IMR-90 (cell line): ENCODE measurements around the gene FBLN1. TPM values are rescaled to one million over a fixed set of nuclear protein-coding genes. Genes with fewer than 3 reads are reported as not detected.

Experiments used
- ATAC-seq: fragments of 200-7000 bp; cut with Tn5 transposase; 2 replicates; pipeline ENCODE4 v1.9.1; 2020; ENCODE audit warnings: low read depth, mild to moderate bottlenecking, moderate library complexity
- BruUV-seq: library from RNA; stranded (reverse); fragments of 400-500 nt; replicated peaks from 2 replicates; lab custom pipeline; 2021; lab: Mats Ljungman, UMichigan
- CTCF ChIA-PET: fragments of 300-600 bp; formaldehyde crosslinking; extraction: SDS; loops from one replicate; lab custom pipeline; 2021; ENCODE audit warnings: antibody characterized with exemption; lab: Yijun Ruan, JAX
- POLR2A ChIA-PET: fragments of 300-600 bp; sonication (Branson Sonifier 250); formaldehyde crosslinking; loops from one replicate; lab custom pipeline; 2022; ENCODE audit warnings: antibody characterized with exemption; ENCODE audit not compliant: unreplicated experiment; lab: Charles Lee
- DNase-seq: peaks from one replicate; pipeline ENCODE4 v3.0.0; 2013
- H2AFZ ChIP-seq: replicated peaks from 2 replicates; pipeline ENCODE3; 2013; ENCODE audit warnings: low read length, mild to moderate bottlenecking; ENCODE audit not compliant: poor library complexity
- H2AK5ac ChIP-seq: 2 replicates; pipeline ENCODE4 v1.6.1; 2013; ENCODE audit warnings: low read depth, low read length, inconsistent platforms
- H2AK9ac ChIP-seq: replicated peaks from 2 replicates; pipeline ENCODE3; 2013; ENCODE audit warnings: mild to moderate bottlenecking, low read depth, low read length, moderate library complexity; ENCODE audit not compliant: poor library complexity
- H2BK120ac ChIP-seq: 2 replicates; pipeline ENCODE4 v1.6.1; 2013; ENCODE audit warnings: low read depth, low read length, inconsistent platforms
- H2BK15ac ChIP-seq: 3 replicates; pipeline ENCODE4 v1.6.1; 2013; ENCODE audit warnings: low read depth, low read length, inconsistent platforms
- H2BK20ac ChIP-seq: 2 replicates; pipeline ENCODE4 v1.6.1; 2013; ENCODE audit warnings: low read depth, mild to moderate bottlenecking, inconsistent platforms, low read length, moderate library complexity
- H2BK5ac ChIP-seq: 2 replicates; pipeline ENCODE4 v1.6.1; 2013; ENCODE audit warnings: mild to moderate bottlenecking, low read depth, low read length, inconsistent platforms; ENCODE audit not compliant: poor library complexity, severe bottlenecking
- H3K14ac ChIP-seq: replicated peaks from 2 replicates; pipeline ENCODE4 v1.6.1; 2013; ENCODE audit warnings: low read depth, low read length, inconsistent platforms
- H3K18ac ChIP-seq: 2 replicates; pipeline ENCODE4 v1.6.1; 2013; ENCODE audit warnings: low read depth, low read length, control low read depth
- H3K23ac ChIP-seq: 2 replicates; pipeline ENCODE4 v1.6.1; 2013; ENCODE audit warnings: low read depth, low read length, inconsistent platforms
- H3K27ac ChIP-seq: 2 replicates; pipeline ENCODE4 v1.5.1; 2013; ENCODE audit warnings: mild to moderate bottlenecking, control low read depth, low read length; ENCODE audit not compliant: insufficient read depth
- H3K27me3 ChIP-seq: 2 replicates; pipeline ENCODE4 v1.6.1; 2013; ENCODE audit warnings: low read length; ENCODE audit not compliant: control insufficient read depth, insufficient read depth
- H3K36me3 ChIP-seq: 2 replicates; pipeline ENCODE4 v1.6.1; 2013; ENCODE audit warnings: low read length, mixed read lengths; ENCODE audit not compliant: control insufficient read depth, insufficient read depth
- H3K4ac ChIP-seq: 2 replicates; pipeline ENCODE4 v1.6.1; 2013; ENCODE audit warnings: low read depth, low read length, inconsistent platforms
- H3K4me1 ChIP-seq: 2 replicates; pipeline ENCODE4 v1.6.1; 2013; ENCODE audit warnings: low read length, mixed read lengths; ENCODE audit not compliant: control insufficient read depth, insufficient read depth
- H3K4me2 ChIP-seq: 2 replicates; pipeline ENCODE4 v1.6.1; 2013; ENCODE audit warnings: low read depth, mild to moderate bottlenecking, control low read depth, low read length, moderate library complexity
- H3K4me3 ChIP-seq: 2 replicates; pipeline ENCODE4 v1.5.1; 2013; ENCODE audit warnings: low read depth, mild to moderate bottlenecking, control low read depth, low read length, moderate library complexity; ENCODE audit not compliant: insufficient read depth
- H3K56ac ChIP-seq: 2 replicates; pipeline ENCODE4 v1.6.1; 2013; ENCODE audit warnings: low read length, inconsistent platforms; ENCODE audit not compliant: insufficient read depth; ENCODE audit errors: extremely low read depth
- H3K79me1 ChIP-seq, 2 experiments: 2 replicates each; pipeline ENCODE4 v1.6.1; 2013; ENCODE audit warnings: low read length in 2 of 2, inconsistent platforms in 1 of 2, low read depth in 1 of 2
- H3K9ac ChIP-seq: 2 replicates; pipeline ENCODE4 v1.6.1; 2013; ENCODE audit warnings: low read depth, low read length, control low read depth
- H3K9me1 ChIP-seq: 2 replicates; pipeline ENCODE4 v1.6.1; 2013; ENCODE audit warnings: low read length, inconsistent platforms; ENCODE audit not compliant: insufficient read depth
- H3K9me3 ChIP-seq: 2 replicates; pipeline ENCODE4 v1.6.1; 2013; ENCODE audit warnings: low read length; ENCODE audit not compliant: control insufficient read depth, insufficient read depth
- H4K20me1 ChIP-seq: 2 replicates; pipeline ENCODE4 v1.6.1; 2013; ENCODE audit warnings: low read length, inconsistent platforms; ENCODE audit not compliant: insufficient read depth
- H4K5ac ChIP-seq: 2 replicates; pipeline ENCODE4 v1.6.1; 2013; ENCODE audit warnings: mild to moderate bottlenecking, low read depth, low read length, control low read depth
- H4K8ac ChIP-seq, 2 experiments: 2 replicates each; pipeline ENCODE4 v1.6.1; 2013; ENCODE audit warnings: low read depth in 2 of 2, low read length in 2 of 2, control low read depth in 1 of 2, inconsistent platforms in 1 of 2
- H4K91ac ChIP-seq: 2 replicates; pipeline ENCODE4 v1.6.1; 2013; ENCODE audit warnings: low read depth, low read length, inconsistent platforms; ENCODE audit not compliant: insufficient read depth
- MAFK ChIP-seq: IDR thresholded peaks from 2 replicates; pipeline ENCODE4 v1.6.1; 2012; ENCODE audit warnings: low read depth, low read length, improper control_type of control experiment
- MAZ ChIP-seq: IDR thresholded peaks from 2 replicates; pipeline ENCODE4 v1.6.1; 2012; ENCODE audit warnings: low read depth, mild to moderate bottlenecking, low read length, improper control_type of control experiment, moderate library complexity, borderline replicate concordance
- SMC3 ChIP-seq: fragments of 150-350 bp; IDR thresholded peaks from 2 replicates; pipeline ENCODE4 v1.6.1; 2016; ENCODE audit warnings: low read depth, mild to moderate bottlenecking, antibody characterized with exemption, low read length, moderate library complexity
- WGBS, 2 experiments: methylation state at CpG; one replicate each; pipeline versions ENCODE4 v1.1.5 to v1.1.7; 2013; ENCODE audit warnings: missing lambda C conversion rate in 2 of 2; ENCODE audit not compliant: insufficient read length in 1 of 2; ENCODE audit errors: extremely low coverage in 2 of 2; 5-methylcytosine and 5-hydroxymethylcytosine counted together
- dilution Hi-C: fragments of 300-500 bp; cut with HindIII; formaldehyde crosslinking; loops from one replicate; pipeline ENCODE4 v1.14.3; 2018; ENCODE audit warnings: low sequenced_read_pairs; ENCODE audit not compliant: unreplicated experiment
- in situ Hi-C: fragments of 300-500 bp; cut with MboI; formaldehyde crosslinking; loops from 3 replicates; pipeline ENCODE4 v1.14.3; 2019; ENCODE audit warnings: low sequenced_read_pairs, inconsistent platforms, mixed read lengths
- intact Hi-C: fragments of 100-400 bp; cut with micrococcal nuclease; formaldehyde crosslinking; loops from 2 replicates; pipeline ENCODE4 v1.10.0; 2022
- polyA plus RNA-seq, 3 experiments: library from polyadenylated mRNA; depleted of rRNA; stranded (reverse); fragments of >200 nt; gene quantifications; 2 replicates each; pipeline ENCODE4 v1.2.3, GENCODE V29; 2012; ENCODE audit warnings: low replicate concordance in 1 of 3
- total RNA-seq: library from RNA; depleted of rRNA; stranded (reverse); fragments of >200 nt; gene quantifications from 2 replicates; pipeline ENCODE4 v1.2.3, GENCODE V29; 2012

The FBLN1 gene
- total and polyA plus RNA-seq, 2 of the 4 experiments (the other 2 are of a cell fraction), result 11.3 to 87.9 TPM

DNA sequence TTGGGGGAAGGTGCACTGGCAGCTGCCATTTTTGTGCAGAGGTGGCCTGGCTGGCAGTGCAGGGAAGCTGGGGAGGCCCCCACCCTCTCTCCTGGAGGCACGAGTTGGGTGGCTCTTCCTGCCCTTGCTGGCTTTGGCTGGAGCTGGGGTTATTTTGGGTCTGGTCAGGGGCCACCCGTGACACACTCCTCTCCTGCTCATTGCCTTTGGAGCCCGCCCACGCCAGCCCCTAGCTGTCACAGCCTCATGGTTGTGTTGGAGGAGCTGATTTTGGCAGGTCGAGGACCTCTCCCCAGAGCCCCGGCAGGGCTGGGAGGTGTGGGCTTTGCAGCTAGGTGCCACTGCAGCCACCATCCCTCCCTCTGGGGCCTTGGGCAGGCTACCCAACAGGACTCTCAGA lies 21.5 kb downstream of the FBLN1 start:
- Histone ChIP-seq H3K9ac (no peak overlapping the region), H2AK5ac (no peak overlapping the region), H3K4me3 (no peak overlapping the region), H2BK120ac (no peak overlapping the region), H4K8ac (no peak overlapping the region), H3K18ac (no peak overlapping the region), H2BK5ac (no peak overlapping the region), H4K91ac (no peak overlapping the region), H3K27me3 (no peaks in the 10 kb centered on the region), H4K5ac (no peak overlapping the region), H3K9me1 (peaks cover 20% of the 10 kb centered on the region), H4K20me1 (no peaks in the 10 kb centered on the region; the same call in 1 of the 2 replicates), H3K14ac (no peak overlapping the region), H3K79me1 (peaks cover 0 to 38% of the 10 kb centered on the region in 2 experiments; a peak in 2 of 4 replicates), H2BK20ac (no peak overlapping the region), H3K56ac (no peak overlapping the region), H3K4me2 (no peak overlapping the region), H3K23ac (no peak overlapping the region), H3K36me3 (peaks cover 83% of the 10 kb centered on the region), H3K9me3 (no peaks in the 10 kb centered on the region), H2BK15ac (no peak overlapping the region), H3K27ac (no peak overlapping the region), H3K4me1 (peaks cover 23% of the 10 kb centered on the region; the same call in 1 of the 2 replicates), H3K4ac (no peak overlapping the region), H2AK9ac (no peak overlapping the region), H2AFZ (no peak overlapping the region)
- POLR2A ChIA-PET, result no interaction called here
- DNase-seq (no peak), ATAC-seq (no peak)
- CTCF ChIA-PET, result interaction anchor here (0.6 kb wide), 1 partner anchor 82 kb away, joined by 4 read pairs; no protein-coding TSS in a partner anchor
- no peak for TF ChIP-seq MAFK
- no peak for TF ChIP-seq MAZ
- TF ChIP-seq SMC3, result no peak
- no CpG with 5 or more reads among the region's 6 CpGs for WGBS, 2 experiments
- in situ Hi-C loops, result no loop called here
- BruUV-seq, result no TSS peak
- intact Hi-C loops, result no loop called here
- dilution Hi-C loops, result no loop called here
